ENCODE data around the gene BHLHE40. TPM values are rescaled to one million over a fixed set of nuclear protein-coding genes. Genes with fewer than 3 reads are reported as not detected.

BHLHE40 gene
- total and polyA plus RNA-seq, 2 of the 13 experiments (the other 11 are each of a cell fraction or from before 2014, with no cell fraction given) = 1.8 to 51.0 TPM

- TF ChIP-seq E2F2 (CRISPR knock-in tag; IDR thresholded peaks at IDR 0.05; ENCODE audit: borderline replicate concordance) (peak; percentile 61; the same call in 1 of the 2 replicates), IRF9 (CRISPR knock-in tag; IDR thresholded peaks at IDR 0.05; ENCODE audit: borderline replicate concordance) (peak; percentile 99), YY1 (IDR thresholded peaks at IDR 0.05; ENCODE audit: insufficient read depth, insufficient replicate concordance, low read depth, low read length) (peak; percentile 70), ZNF616 (CRISPR knock-in tag; IDR thresholded peaks at IDR 0.05; ENCODE audit: low read depth) (peak; percentile 71; the same call in 1 of the 2 replicates), ZNF292 (CRISPR knock-in tag; IDR thresholded peaks at IDR 0.05; ENCODE audit: borderline replicate concordance, low read depth) (peak; percentile 99), KLF15 (CRISPR knock-in tag; IDR thresholded peaks at IDR 0.05; ENCODE audit: borderline replicate concordance) (no peak), NFE2L2 (IDR thresholded peaks at IDR 0.05; ENCODE audit: low read length) (no peak), FOXK1 (CRISPR knock-in tag; IDR thresholded peaks at IDR 0.05; ENCODE audit: borderline replicate concordance, low read depth) (peak; percentile 98), GMEB1 (CRISPR knock-in tag; IDR thresholded peaks at IDR 0.05; ENCODE audit: borderline replicate concordance) (peak; percentile 86), ERF (CRISPR knock-in tag; IDR thresholded peaks at IDR 0.05) (peak; percentile 100), ZC3H4 (CRISPR knock-in tag; IDR thresholded peaks at IDR 0.05; ENCODE audit: borderline replicate concordance) (no peak), ZBTB40 (IDR thresholded peaks at IDR 0.05) (no peak), ZBTB40 (CRISPR knock-in tag; IDR thresholded peaks at IDR 0.05) (peak; percentile 97), ZNF282 (IDR thresholded peaks at IDR 0.05; ENCODE audit: partially characterized antibody) (no peak)
Measured at GRCh38 chr3:4986782-4987537, 7.7 kb downstream of the BHLHE40 start (continued).
